ENCODE measurements around the gene PCSK9. TPM values are rescaled to one million over a fixed set of nuclear protein-coding genes. Genes with fewer than 3 reads are reported as not detected.

PCSK9 gene
- total and polyA plus RNA-seq, 5 donors = 0.05 TPM; not detected in 4

- intact Hi-C loops (cut with DNase I) = no loop called here
Observed at GRCh38 chr1:55034476-55035133, 4.7 kb upstream of the PCSK9 start.

GRCh38 chr1:55035904-55036303 is 3.4 kb upstream of the PCSK9 start:
- no peak overlapping the region for H3K4me3 ChIP-seq (ENCODE audit: low read length)
- H3K27ac ChIP-seq (ENCODE audit: low read length) = no peak overlapping the region
- ATAC-seq = no peak
- H3K27me3 ChIP-seq (ENCODE audit: control insufficient read depth, insufficient read depth) = no peaks in the 10 kb centered on the region
- no peaks in the 10 kb centered on the region for H3K9me3 ChIP-seq (ENCODE audit: control insufficient read depth, low read length)
- 65% methylated on average over 4 of the region's 4 CpGs for WGBS
- intact Hi-C loops (cut with DNase I) = no loop called here
- no peaks in the 10 kb centered on the region for H3K4me1 ChIP-seq (ENCODE audit: control insufficient read depth, insufficient read depth, low read length)
- DNase-seq = no peak

More at GRCh38 chr1:55034476-55035133, 4.7 kb upstream of the PCSK9 start:
- no peak for DNase-seq
- H3K9me3 ChIP-seq (ENCODE audit: control insufficient read depth, low read length) = no peaks in the 10 kb centered on the region
- WGBS = 92% methylated on average over 6 of the region's 6 CpGs
- H3K4me3 ChIP-seq (ENCODE audit: low read length) = no peak overlapping the region
- no peak overlapping the region for H3K27ac ChIP-seq (ENCODE audit: low read length)
- H3K4me1 ChIP-seq (ENCODE audit: control insufficient read depth, insufficient read depth, low read length) = no peaks in the 10 kb centered on the region
- H3K27me3 ChIP-seq (ENCODE audit: control insufficient read depth, insufficient read depth) = no peaks in the 10 kb centered on the region
- ATAC-seq = no peak

- no peak for ATAC-seq
- DNase-seq = no peak
- Histone ChIP-seq H3K27me3 (ENCODE audit: control insufficient read depth, insufficient read depth) (no peaks in the 10 kb centered on the region), H3K27ac (ENCODE audit: low read length) (no peak overlapping the region), H3K9me3 (ENCODE audit: control insufficient read depth, low read length) (no peaks in the 10 kb centered on the region), H3K4me1 (ENCODE audit: control insufficient read depth, insufficient read depth, low read length) (no peaks in the 10 kb centered on the region), H3K4me3 (ENCODE audit: low read length) (no peak overlapping the region)
- intact Hi-C loops (cut with DNase I) = no loop called here
- 76% methylated on average over 8 of the region's 8 CpGs for WGBS
Observed at GRCh38 chr1:55037733-55038551, 1.4 kb upstream of the PCSK9 start.

GRCh38 chr1:55038552-55038838 is 853 bp upstream of the PCSK9 start:
- H3K27ac ChIP-seq (ENCODE audit: low read length) = no peak overlapping the region
- DNase-seq = no peak
- no peak overlapping the region for H3K4me3 ChIP-seq (ENCODE audit: low read length)
- no peaks in the 10 kb centered on the region for H3K4me1 ChIP-seq (ENCODE audit: control insufficient read depth, insufficient read depth, low read length)
- intact Hi-C loops (cut with DNase I) = no loop called here
- H3K9me3 ChIP-seq (ENCODE audit: control insufficient read depth, low read length) = no peaks in the 10 kb centered on the region
- no peak for ATAC-seq
- H3K27me3 ChIP-seq (ENCODE audit: control insufficient read depth, insufficient read depth) = no peaks in the 10 kb centered on the region
- WGBS = 85% methylated on average over 3 of the region's 3 CpGs

GRCh38 chr1:55038974-55039341 is 390 bp upstream of the PCSK9 start:
- ATAC-seq = no peak
- H3K4me3 ChIP-seq (ENCODE audit: low read length) = no peak overlapping the region

GRCh38 chr1:55040083-55040932 is 960 bp downstream of the PCSK9 start:
- peak in 1 of 2 donors; percentile 20 for ATAC-seq
- no peaks in the 10 kb centered on the region for H3K9me3 ChIP-seq (ENCODE audit: control insufficient read depth, low read length)
- H3K27ac ChIP-seq (ENCODE audit: low read length) = no peak overlapping the region
- 16% methylated on average over 49 of the region's 49 CpGs for WGBS
- intact Hi-C loops (cut with DNase I) = no loop called here
- H3K27me3 ChIP-seq (ENCODE audit: control insufficient read depth, insufficient read depth) = no peaks in the 10 kb centered on the region
- no peak for DNase-seq
- H3K4me3 ChIP-seq (ENCODE audit: low read length) = no peak overlapping the region
- H3K4me1 ChIP-seq (ENCODE audit: control insufficient read depth, insufficient read depth, low read length) = no peaks in the 10 kb centered on the region

More at GRCh38 chr1:55038974-55039341, 390 bp upstream of the PCSK9 start:
- Histone ChIP-seq H3K4me1 (ENCODE audit: control insufficient read depth, insufficient read depth, low read length) (no peaks in the 10 kb centered on the region), H3K27ac (ENCODE audit: low read length) (no peak overlapping the region), H3K9me3 (ENCODE audit: control insufficient read depth, low read length) (no peaks in the 10 kb centered on the region), H3K27me3 (ENCODE audit: control insufficient read depth, insufficient read depth) (no peaks in the 10 kb centered on the region)
- DNase-seq = no peak
- 38% methylated on average over 9 of the region's 9 CpGs for WGBS
- intact Hi-C loops (cut with DNase I) = no loop called here

- ATAC-seq = no peak
- intact Hi-C loops (cut with DNase I) = no loop called here
- no peaks in the 10 kb centered on the region for H3K9me3 ChIP-seq (ENCODE audit: control insufficient read depth, low read length)
- H3K27me3 ChIP-seq (ENCODE audit: control insufficient read depth, insufficient read depth) = no peaks in the 10 kb centered on the region
- no peak for DNase-seq
- no peak overlapping the region for H3K4me3 ChIP-seq (ENCODE audit: low read length)
- WGBS = 34% methylated on average over 5 of the region's 5 CpGs
- H3K27ac ChIP-seq (ENCODE audit: low read length) = no peak overlapping the region
- H3K4me1 ChIP-seq (ENCODE audit: control insufficient read depth, insufficient read depth, low read length) = no peaks in the 10 kb centered on the region
Observed at GRCh38 chr1:55040933-55041494, 1.7 kb downstream of the PCSK9 start.

- Histone ChIP-seq H3K9me3 (ENCODE audit: control insufficient read depth, low read length) (no peaks in the 10 kb centered on the region), H3K4me1 (ENCODE audit: control insufficient read depth, insufficient read depth, low read length) (no peaks in the 10 kb centered on the region), H3K27me3 (ENCODE audit: control insufficient read depth, insufficient read depth) (no peaks in the 10 kb centered on the region), H3K27ac (ENCODE audit: low read length) (no peak overlapping the region), H3K4me3 (ENCODE audit: low read length) (no peak overlapping the region)
- ATAC-seq (no peak), DNase-seq (no peak)
- WGBS = 65% methylated on average over 3 of the region's 3 CpGs
- intact Hi-C loops (cut with DNase I) = no loop called here
Observed at GRCh38 chr1:55041613-55042012, 2.3 kb downstream of the PCSK9 start.

- intact Hi-C loops (cut with DNase I) = no loop called here
- WGBS = 91% methylated on average over 2 of the region's 2 CpGs
- no peaks in the 10 kb centered on the region for H3K27me3 ChIP-seq (ENCODE audit: control insufficient read depth, insufficient read depth)
- no peak overlapping the region for H3K4me3 ChIP-seq (ENCODE audit: low read length)
- no peak for ATAC-seq
- no peak for DNase-seq
- no peak overlapping the region for H3K27ac ChIP-seq (ENCODE audit: low read length)
- H3K9me3 ChIP-seq (ENCODE audit: control insufficient read depth, low read length) = no peaks in the 10 kb centered on the region
- H3K4me1 ChIP-seq (ENCODE audit: control insufficient read depth, insufficient read depth, low read length) = no peaks in the 10 kb centered on the region
Observed at GRCh38 chr1:55043011-55043410, 3.7 kb downstream of the PCSK9 start.

- no peak for DNase-seq
- Histone ChIP-seq H3K4me1 (ENCODE audit: control insufficient read depth, insufficient read depth, low read length) (no peaks in the 10 kb centered on the region), H3K4me3 (ENCODE audit: low read length) (no peak overlapping the region), H3K27ac (ENCODE audit: low read length) (no peak overlapping the region), H3K9me3 (ENCODE audit: control insufficient read depth, low read length) (no peaks in the 10 kb centered on the region), H3K27me3 (ENCODE audit: control insufficient read depth, insufficient read depth) (no peaks in the 10 kb centered on the region)
- no peak for ATAC-seq
- WGBS = 95% methylated on average over 9 of the region's 9 CpGs
- intact Hi-C loops (cut with DNase I) = no loop called here
Observed at GRCh38 chr1:55043726-55044125, 4.4 kb downstream of the PCSK9 start.
